ENCODE measurements around the gene C1QB.
"Not testable (repeated sequence)": the region's sequence is repeated elsewhere in the genome, so short reads cannot be mapped to it uniquely, and the experiment has no call there.

C1QB gene

GRCh38 chr1:22688466-22688865, 35.4 kb downstream of the C1QB start:
- no peak overlapping the region for H3K27ac Mint-ChIP-seq
- H3K27me3 Mint-ChIP-seq (ENCODE audit: low read depth): peaks cover 10% of the 10 kb centered on the region
- no peaks in the 10 kb centered on the region for H3K4me1 Mint-ChIP-seq (ENCODE audit: low read depth)
- H3K4me3 Mint-ChIP-seq: no peak overlapping the region
- no peaks in the 10 kb centered on the region for H3K36me3 Mint-ChIP-seq (ENCODE audit: low read depth)
- H3K9me3 Mint-ChIP-seq: no peaks in the 10 kb centered on the region

GRCh38 chr1:22689505-22689904, 36.5 kb downstream of the C1QB start:
- H3K9me3 Mint-ChIP-seq: no peaks in the 10 kb centered on the region

GRCh38 chr1:22691031-22691753, 38.2 kb downstream of the C1QB start:
- H3K4me3 Mint-ChIP-seq: no peak overlapping the region
- no peaks in the 10 kb centered on the region for H3K36me3 Mint-ChIP-seq (ENCODE audit: low read depth)
- no peaks in the 10 kb centered on the region for H3K4me1 Mint-ChIP-seq (ENCODE audit: low read depth)
- no peaks in the 10 kb centered on the region for H3K9me3 Mint-ChIP-seq
- H3K27me3 Mint-ChIP-seq (ENCODE audit: low read depth): peaks cover 6% of the 10 kb centered on the region
- H3K27ac Mint-ChIP-seq: no peak overlapping the region

More at GRCh38 chr1:22689505-22689904, 36.5 kb downstream of the C1QB start:
- no peaks in the 10 kb centered on the region for H3K36me3 Mint-ChIP-seq (ENCODE audit: low read depth)
- H3K27ac Mint-ChIP-seq: no peak overlapping the region
- H3K4me3 Mint-ChIP-seq: no peak overlapping the region
- H3K27me3 Mint-ChIP-seq (ENCODE audit: low read depth): peaks cover 10% of the 10 kb centered on the region
- H3K4me1 Mint-ChIP-seq (ENCODE audit: low read depth): no peaks in the 10 kb centered on the region

- H3K27ac Mint-ChIP-seq: no peak overlapping the region
- H3K4me1 Mint-ChIP-seq (ENCODE audit: low read depth): no peaks in the 10 kb centered on the region
- H3K27me3 Mint-ChIP-seq (ENCODE audit: low read depth): no peaks in the 10 kb centered on the region
- no peaks in the 10 kb centered on the region for H3K36me3 Mint-ChIP-seq (ENCODE audit: low read depth)
- no peak overlapping the region for H3K4me3 Mint-ChIP-seq
- H3K9me3 Mint-ChIP-seq: no peaks in the 10 kb centered on the region
Measured at GRCh38 chr1:22694172-22694571, 41.1 kb downstream of the C1QB start.

GRCh38 chr1:22696610-22697009, 43.6 kb downstream of the C1QB start:
- Mint-ChIP-seq H3K27me3 (ENCODE audit: low read depth) (no peaks in the 10 kb centered on the region), H3K9me3 (no peaks in the 10 kb centered on the region), H3K27ac (no peak overlapping the region), H3K4me3 (no peak overlapping the region), H3K4me1 (ENCODE audit: low read depth) (no peaks in the 10 kb centered on the region), H3K36me3 (ENCODE audit: low read depth) (no peaks in the 10 kb centered on the region)

GRCh38 chr1:22697980-22698379, 44.9 kb downstream of the C1QB start:
- H3K27me3 Mint-ChIP-seq (ENCODE audit: low read depth): no peaks in the 10 kb centered on the region
- H3K36me3 Mint-ChIP-seq (ENCODE audit: low read depth): no peaks in the 10 kb centered on the region
- H3K27ac Mint-ChIP-seq: no peak overlapping the region
- H3K4me3 Mint-ChIP-seq: no peak overlapping the region
- no peaks in the 10 kb centered on the region for H3K9me3 Mint-ChIP-seq
- no peaks in the 10 kb centered on the region for H3K4me1 Mint-ChIP-seq (ENCODE audit: low read depth)

- H3K9me3 Mint-ChIP-seq: no peaks in the 10 kb centered on the region
- H3K4me1 Mint-ChIP-seq (ENCODE audit: low read depth): no peaks in the 10 kb centered on the region
- no peak overlapping the region for H3K27ac Mint-ChIP-seq
- H3K4me3 Mint-ChIP-seq: no peak overlapping the region
- no peaks in the 10 kb centered on the region for H3K27me3 Mint-ChIP-seq (ENCODE audit: low read depth)
- no peaks in the 10 kb centered on the region for H3K36me3 Mint-ChIP-seq (ENCODE audit: low read depth)
Measured at GRCh38 chr1:22699681-22700520, 46.9 kb downstream of the C1QB start.

GRCh38 chr1:22702296-22703085, 49.5 kb downstream of the C1QB start:
- Mint-ChIP-seq H3K4me3 (no peak overlapping the region), H3K27me3 (ENCODE audit: low read depth) (peaks cover 3% of the 10 kb centered on the region), H3K4me1 (ENCODE audit: low read depth) (no peaks in the 10 kb centered on the region), H3K9me3 (no peaks in the 10 kb centered on the region), H3K27ac (no peak overlapping the region), H3K36me3 (ENCODE audit: low read depth) (no peaks in the 10 kb centered on the region)

- Mint-ChIP-seq H3K36me3 (ENCODE audit: low read depth) (no peaks in the 10 kb centered on the region), H3K27me3 (ENCODE audit: low read depth) (peaks cover 23% of the 10 kb centered on the region), H3K4me3 (no peak overlapping the region), H3K9me3 (no peaks in the 10 kb centered on the region), H3K4me1 (ENCODE audit: low read depth) (no peaks in the 10 kb centered on the region), H3K27ac (no peak overlapping the region)
Measured at GRCh38 chr1:22704440-22705067, 51.5 kb downstream of the C1QB start.

GRCh38 chr1:22705586-22705985, 52.5 kb downstream of the C1QB start:
- H3K9me3 Mint-ChIP-seq: no peaks in the 10 kb centered on the region
- H3K27me3 Mint-ChIP-seq (ENCODE audit: low read depth): peaks cover 27% of the 10 kb centered on the region
- peaks cover 2% of the 10 kb centered on the region for H3K36me3 Mint-ChIP-seq (ENCODE audit: low read depth)
- H3K4me1 Mint-ChIP-seq (ENCODE audit: low read depth): peaks cover 1% of the 10 kb centered on the region
- H3K27ac Mint-ChIP-seq: no peak overlapping the region
- H3K4me3 Mint-ChIP-seq: no peak overlapping the region

- not testable (repeated sequence) for H3K27ac Mint-ChIP-seq; H3K4me3 Mint-ChIP-seq; H3K36me3 Mint-ChIP-seq (ENCODE audit: low read depth); H3K9me3 Mint-ChIP-seq; H3K4me1 Mint-ChIP-seq (ENCODE audit: low read depth)
- peaks cover 27% of the 10 kb centered on the region for H3K27me3 Mint-ChIP-seq (ENCODE audit: low read depth)
Measured at GRCh38 chr1:22706100-22706499, 53.1 kb downstream of the C1QB start.

GRCh38 chr1:22708777-22709176, 55.7 kb downstream of the C1QB start:
- H3K27ac Mint-ChIP-seq: no peak overlapping the region
- no peak overlapping the region for H3K4me3 Mint-ChIP-seq
- H3K9me3 Mint-ChIP-seq: no peaks in the 10 kb centered on the region
- peaks cover 2% of the 10 kb centered on the region for H3K36me3 Mint-ChIP-seq (ENCODE audit: low read depth)
- peaks cover 1% of the 10 kb centered on the region for H3K4me1 Mint-ChIP-seq (ENCODE audit: low read depth)
- H3K27me3 Mint-ChIP-seq (ENCODE audit: low read depth): peaks cover 49% of the 10 kb centered on the region

- Mint-ChIP-seq H3K4me3 (no peak overlapping the region), H3K9me3 (no peaks in the 10 kb centered on the region), H3K27ac (no peak overlapping the region), H3K27me3 (ENCODE audit: low read depth) (peaks cover 53% of the 10 kb centered on the region), H3K36me3 (ENCODE audit: low read depth) (peaks cover 2% of the 10 kb centered on the region), H3K4me1 (ENCODE audit: low read depth) (peaks cover 1% of the 10 kb centered on the region)
Measured at GRCh38 chr1:22709227-22709626, 56.2 kb downstream of the C1QB start.
